Vagina (tissue), 2 donors: ENCODE measurements around the gene NDUFS2. TPM values are rescaled to one million over a fixed set of nuclear protein-coding genes. Genes with fewer than 3 reads are reported as not detected.
A peak's percentile ranks its signal among the peaks of the same experiment; 100 is the strongest.

ENCODE experiments used
- DNase-seq, 2 donors: peaks; one replicate each; pipeline ENCODE4 v3.0.0-alpha.2; 2017; ENCODE audit errors: extremely low spot score in 2 of 2
- H3K27ac ChIP-seq: fragments of 200-600 bp; sonication (generic); one replicate; pipeline ENCODE4 v1.5.1; 2019
- H3K27me3 ChIP-seq: fragments of 200-600 bp; sonication (generic); one replicate; pipeline ENCODE4 v1.5.1; 2019
- H3K36me3 ChIP-seq, 2 donors: fragments of 200-600 bp; sonication (generic); one replicate each; pipeline ENCODE4 v1.5.1; 2017 to 2019
- H3K4me1 ChIP-seq: fragments of 200-600 bp; sonication (generic); one replicate; pipeline ENCODE4 v1.5.1; 2019
- H3K4me3 ChIP-seq, 2 donors: fragments of 200-600 bp; sonication (generic); 1 replicate in 1 of 2; 2 replicates in 1 of 2; pipeline ENCODE4 v1.5.1; 2016 to 2019
- H3K9me3 ChIP-seq: fragments of 200-600 bp; sonication (generic); one replicate; pipeline ENCODE4 v1.5.1; 2019
- CTCF ChIP-seq, 3 experiments: fragments of 450-650 bp in 2 of 3; fragments of 200-600 bp in 1 of 3; sonication (generic) in 1 of 3; IDR thresholded peaks; one replicate each; pipeline ENCODE4 v1.5.1; 2017 to 2019; ENCODE audit warnings: antibody characterized with exemption in 3 of 3, mild to moderate bottlenecking in 2 of 3, moderate library complexity in 2 of 3
- POLR2A ChIP-seq, 2 donors: fragments of 450-650 bp; IDR thresholded peaks; one replicate each; pipeline ENCODE4 v1.6.1; 2017; ENCODE audit warnings: antibody characterized with exemption in 2 of 2, mild to moderate bottlenecking in 2 of 2, moderate library complexity in 2 of 2
- POLR2AphosphoS5 ChIP-seq, 2 donors: sonication (generic); formaldehyde crosslinking; IDR thresholded peaks; one replicate each; pipeline ENCODE4 v1.9.0; 2017; ENCODE audit warnings: antibody characterized with exemption in 2 of 2, mild to moderate bottlenecking in 2 of 2, low read depth in 1 of 2; ENCODE audit not compliant: insufficient read depth in 1 of 2
- intact Hi-C: fragments of 100-400 bp; cut with DNase I; formaldehyde crosslinking; loops from one replicate; pipeline ENCODE4 v1.15.1; 2023
- total RNA-seq: library from RNA; depleted of rRNA; stranded (reverse); fragments of >200 nt; gene quantifications from one replicate; pipeline ENCODE4 v1.2.3, GENCODE V29; 2016

Gene NDUFS2
- total RNA-seq, 1 donor from 2014 or later = 104 TPM

GRCh38 chr1:161258439-161259344 lies 56.5 kb downstream of the NDUFS2 start, which contains the start of gene PCP4L1:
Gene PCP4L1 (plus strand): TSS chr1:161258745. CDS start chr1:161258975, 230 bp downstream.
- H3K36me3 ChIP-seq = no peaks in the 10 kb centered on the region
- peaks cover 4% of the 10 kb centered on the region for H3K9me3 ChIP-seq
- peaks cover 22% of the 10 kb centered on the region for H3K4me1 ChIP-seq
- intact Hi-C loops = no loop called here
- H3K27me3 ChIP-seq = no peaks in the 10 kb centered on the region
- H3K27ac ChIP-seq = no peak within 1 kb of the TSS
- peak within 1 kb of the TSS; percentile 46 to 51 for H3K4me3 ChIP-seq
- TF ChIP-seq POLR2AphosphoS5 (IDR thresholded peaks at IDR 0.05; ENCODE audit: insufficient read depth in 1 of 2, low read depth in 1 of 2) (peak in 1 of 2 donors; percentile 63), CTCF (IDR thresholded peaks at IDR 0.05) (no peak), POLR2A (IDR thresholded peaks at IDR 0.05) (no peak)
- DNase-seq = no peak

GRCh38 chr1:161259345-161259702 lies 57.2 kb downstream of the NDUFS2 start:
- intact Hi-C loops = no loop called here
- no peaks in the 10 kb centered on the region for H3K27me3 ChIP-seq
- peaks cover 4% of the 10 kb centered on the region for H3K9me3 ChIP-seq
- H3K36me3 ChIP-seq = no peaks in the 10 kb centered on the region
- DNase-seq = no peak
- peak overlapping the region; percentile 46 to 51 for H3K4me3 ChIP-seq
- H3K27ac ChIP-seq = no peak overlapping the region
- TF ChIP-seq CTCF (IDR thresholded peaks at IDR 0.05) (no peak), POLR2AphosphoS5 (IDR thresholded peaks at IDR 0.05; ENCODE audit: insufficient read depth in 1 of 2, low read depth in 1 of 2) (no peak), POLR2A (IDR thresholded peaks at IDR 0.05) (no peak)
- H3K4me1 ChIP-seq = peaks cover 22% of the 10 kb centered on the region

GRCh38 chr1:161259765-161260164 lies 57.6 kb downstream of the NDUFS2 start:
- intact Hi-C loops = loop anchor here (1.0 kb wide), 1 partner anchor 19 kb away; no protein-coding TSS in a partner anchor
- H3K27me3 ChIP-seq = no peaks in the 10 kb centered on the region
- peaks cover 4% of the 10 kb centered on the region for H3K9me3 ChIP-seq
- peaks cover 22% of the 10 kb centered on the region for H3K4me1 ChIP-seq
- no peaks in the 10 kb centered on the region for H3K36me3 ChIP-seq
- no peak overlapping the region for H3K4me3 ChIP-seq
- H3K27ac ChIP-seq = no peak overlapping the region
- no peak for DNase-seq
- no peak for TF ChIP-seq POLR2AphosphoS5 (IDR thresholded peaks at IDR 0.05; ENCODE audit: insufficient read depth in 1 of 2, low read depth in 1 of 2)
- TF ChIP-seq POLR2A (IDR thresholded peaks at IDR 0.05) = no peak
- no peak for TF ChIP-seq CTCF (IDR thresholded peaks at IDR 0.05)

- peaks cover 22% of the 10 kb centered on the region for H3K4me1 ChIP-seq
- no peak overlapping the region for H3K4me3 ChIP-seq
- TF ChIP-seq POLR2AphosphoS5 (IDR thresholded peaks at IDR 0.05; ENCODE audit: insufficient read depth in 1 of 2, low read depth in 1 of 2) = no peak
- TF ChIP-seq CTCF (IDR thresholded peaks at IDR 0.05) = no peak
- intact Hi-C loops = loop anchor here (1.0 kb wide), 1 partner anchor 20 kb away; no protein-coding TSS in a partner anchor
- H3K27me3 ChIP-seq = no peaks in the 10 kb centered on the region
- H3K27ac ChIP-seq = no peak overlapping the region
- H3K9me3 ChIP-seq = peaks cover 4% of the 10 kb centered on the region
- H3K36me3 ChIP-seq = no peaks in the 10 kb centered on the region
- no peak for DNase-seq
Measured at GRCh38 chr1:161260376-161261260, 58.5 kb downstream of the NDUFS2 start.
